GM20000 (cell line): ENCODE measurements around the gene TELO2.

ENCODE experiments used
- DNase-seq: peaks from one replicate; pipeline ENCODE4 v3.0.0; 2012; ENCODE audit warnings: low spot score
- CTCF ChIP-seq: IDR thresholded peaks from 2 replicates; pipeline ENCODE4 v1.5.1; 2012; ENCODE audit warnings: mild to moderate bottlenecking, control low read depth; ENCODE audit errors: extremely low read depth, missing control alignments

The TELO2 gene

GRCh38 chr16:1528921-1529537 lies 35.9 kb downstream of the TELO2 start:
- no peak for TF ChIP-seq CTCF
- DNase-seq = no peak

DNA sequence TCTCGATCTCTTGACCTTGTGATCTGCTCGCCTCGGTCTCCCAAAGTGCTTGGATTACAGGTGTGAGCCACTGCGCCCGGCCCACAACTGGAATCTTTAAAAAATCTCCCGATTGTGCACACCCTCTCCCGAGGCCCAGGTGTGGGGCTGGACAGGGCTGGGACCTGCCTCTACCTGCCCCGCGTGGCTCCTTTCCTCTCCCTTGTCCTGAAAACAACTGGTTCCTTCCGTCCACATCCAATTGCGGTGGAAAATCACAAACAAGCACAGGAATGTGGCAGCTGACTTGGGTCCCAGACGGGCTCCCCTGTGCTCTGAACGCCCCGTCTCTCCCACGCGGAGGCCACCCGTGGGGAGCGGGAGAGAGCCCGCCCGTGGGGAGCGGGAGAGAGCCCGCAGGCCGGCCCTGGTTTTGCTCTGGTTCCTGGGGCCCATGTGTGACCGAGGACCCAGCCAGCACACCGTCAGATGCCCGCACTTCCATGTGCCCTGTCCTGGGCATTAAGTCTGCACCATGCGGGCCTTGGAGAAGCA lies 37.3 kb downstream of the TELO2 start:
- no peak for TF ChIP-seq CTCF
- DNase-seq = no peak

- no peak for TF ChIP-seq CTCF
- peak; percentile 19 for DNase-seq
Observed at GRCh38 chr16:1530883-1531637, 37.9 kb downstream of the TELO2 start.

- DNase-seq = no peak
- TF ChIP-seq CTCF = no peak
Observed at GRCh38 chr16:1531638-1531910, 38.4 kb downstream of the TELO2 start.

DNA sequence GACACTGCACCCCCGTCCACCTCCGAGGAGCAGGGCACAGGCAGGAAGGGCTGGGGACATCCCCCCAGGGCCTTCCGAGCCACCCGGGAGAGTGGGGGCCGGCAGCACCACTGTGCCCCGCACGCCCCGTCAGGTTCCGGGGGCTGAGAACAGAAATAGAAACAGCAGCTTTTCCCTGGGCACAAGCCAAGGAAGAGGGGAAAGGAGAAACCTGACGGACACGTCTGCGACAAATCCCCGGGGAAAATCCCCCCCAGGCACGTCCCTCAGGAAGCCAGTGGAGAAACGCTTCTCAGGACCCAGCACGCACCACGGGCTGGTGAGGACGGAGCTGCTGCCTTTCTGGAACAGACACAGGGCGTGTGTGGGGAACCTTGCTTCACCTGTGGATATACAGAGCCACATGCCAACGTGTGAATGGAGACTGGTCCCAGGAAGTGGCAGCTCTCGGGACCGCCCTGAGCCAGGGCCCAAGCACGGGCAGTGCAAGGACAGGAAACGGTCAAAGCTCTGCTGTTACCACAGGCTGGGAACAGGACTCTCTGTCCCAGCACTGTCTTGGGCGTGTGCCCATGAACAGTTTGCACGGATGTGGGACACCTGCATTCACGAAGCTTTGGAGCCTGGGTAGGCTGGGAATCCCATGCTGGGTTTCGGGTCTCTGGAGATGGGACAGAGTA lies 39.1 kb downstream of the TELO2 start:
- DNase-seq = peak; percentile 38

GRCh38 chr16:1532771-1533170 lies 39.6 kb downstream of the TELO2 start:
- no peak for DNase-seq
- TF ChIP-seq CTCF = no peak

More for the DNA sequence above, 39.1 kb downstream of the TELO2 start:
- no peak for TF ChIP-seq CTCF

DNA sequence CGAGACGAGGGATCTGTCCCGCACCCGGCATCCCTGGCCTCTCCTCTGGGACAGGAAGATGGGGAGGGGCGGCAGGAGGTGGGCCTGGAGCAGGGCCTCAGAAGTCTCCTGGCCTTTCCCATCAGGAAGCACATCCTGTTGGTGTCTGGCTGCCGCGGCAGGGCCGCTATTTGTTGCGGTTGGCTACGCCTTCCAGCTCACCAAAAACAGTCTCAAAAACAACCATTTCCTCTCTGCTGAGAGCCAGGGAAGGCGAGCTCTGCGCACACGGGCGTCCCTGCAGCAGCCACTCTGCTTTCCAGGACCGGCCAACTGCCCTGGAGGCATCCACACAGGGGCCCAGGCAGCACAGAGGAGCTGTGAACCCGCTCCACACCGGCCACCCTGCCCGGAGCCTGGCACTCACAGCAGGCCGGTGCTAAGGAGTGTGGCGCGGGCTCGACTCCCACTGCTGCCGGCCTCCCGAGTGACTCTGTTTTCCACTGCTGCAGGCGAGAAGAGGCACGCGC lies 40.3 kb downstream of the TELO2 start, which contains the start of gene TMEM204:
TSS of gene TMEM204 (plus strand) at position 224 of the 509 bp plus-strand sequence. CDS start 610 bp downstream, outside the sequence.
- DNase-seq = peak; percentile 38
- TF ChIP-seq CTCF = no peak
